ENCODE data around the gene AP1S1.

Gene AP1S1

DNA sequence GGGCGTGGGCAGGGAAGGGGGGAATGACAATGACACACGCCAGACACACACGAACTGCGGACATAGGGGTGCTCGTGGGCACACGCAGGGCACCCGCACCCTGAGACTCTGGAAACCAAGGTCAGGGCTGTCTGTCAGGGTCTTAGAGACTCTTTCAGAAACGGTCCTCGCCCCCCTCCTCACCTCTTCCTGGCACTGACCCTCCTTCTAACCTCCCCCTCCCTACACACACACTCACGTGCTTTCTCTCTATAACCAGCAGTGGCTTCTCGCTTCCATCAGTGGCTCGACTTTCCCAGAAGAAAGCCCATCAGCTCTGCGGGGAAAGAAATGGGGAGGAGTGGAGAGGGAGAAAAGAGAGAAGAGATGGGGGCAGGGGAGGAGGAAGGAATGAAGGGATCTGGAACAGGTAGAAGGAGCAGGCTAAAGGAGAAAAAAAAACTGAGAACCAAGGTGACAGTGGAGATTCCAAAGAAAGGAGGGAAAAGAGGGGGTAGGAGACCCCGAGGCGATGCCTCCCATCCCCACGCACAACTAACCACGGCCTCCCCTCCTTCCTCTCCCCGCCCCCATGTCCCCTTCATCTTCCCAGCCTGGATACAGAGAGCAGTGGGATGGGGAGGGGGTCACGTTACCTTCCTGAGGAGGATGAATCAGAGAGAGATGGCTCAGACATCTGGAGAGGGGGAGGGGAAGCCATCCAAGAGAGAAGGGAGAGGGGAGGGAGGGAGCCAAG lies 12.8 kb downstream of the AP1S1 start:
- DNase-seq = peak in 1 of 42 donors; percentile 27
- intact Hi-C loops (cut with DNase I) = no loop called here

DNA sequence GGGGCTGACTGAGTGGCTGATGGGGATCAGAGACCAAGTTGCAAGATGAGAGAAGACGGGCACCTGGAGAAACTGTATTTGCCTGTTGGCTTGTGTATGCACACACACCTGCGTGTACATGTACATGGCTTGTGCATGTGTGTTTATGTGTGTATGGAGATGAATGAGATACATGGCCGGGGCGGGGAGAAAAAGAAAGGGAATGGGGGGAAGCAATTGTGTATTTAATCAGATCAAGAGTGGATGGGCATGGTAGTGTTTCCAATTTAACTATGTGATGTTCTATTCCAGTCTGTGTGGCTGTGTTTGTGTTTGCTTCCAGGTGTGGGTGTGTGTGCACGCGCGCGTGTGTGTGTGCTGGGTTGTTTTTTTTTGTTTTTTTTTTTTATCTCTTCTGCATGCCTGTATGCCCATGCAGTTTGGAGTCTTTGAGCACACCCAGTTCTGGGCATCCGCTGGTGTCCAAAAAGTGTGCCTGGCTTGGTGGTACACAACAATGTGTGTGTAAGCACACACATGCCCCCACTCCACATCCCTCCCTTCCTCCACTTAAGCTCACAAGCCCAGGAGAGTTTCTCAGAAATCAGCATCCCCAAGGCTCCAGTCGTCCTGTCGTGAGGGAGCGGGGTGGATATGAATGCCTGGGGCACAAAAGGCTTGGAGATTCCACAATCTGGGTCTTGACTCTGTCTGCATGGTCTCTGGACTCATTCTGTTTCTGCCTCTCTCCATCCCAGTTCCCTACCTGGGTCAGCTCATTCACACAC lies 13.6 kb downstream of the AP1S1 start:
- intact Hi-C loops (cut with DNase I) = no loop called here
- DNase-seq = no peak

DNA sequence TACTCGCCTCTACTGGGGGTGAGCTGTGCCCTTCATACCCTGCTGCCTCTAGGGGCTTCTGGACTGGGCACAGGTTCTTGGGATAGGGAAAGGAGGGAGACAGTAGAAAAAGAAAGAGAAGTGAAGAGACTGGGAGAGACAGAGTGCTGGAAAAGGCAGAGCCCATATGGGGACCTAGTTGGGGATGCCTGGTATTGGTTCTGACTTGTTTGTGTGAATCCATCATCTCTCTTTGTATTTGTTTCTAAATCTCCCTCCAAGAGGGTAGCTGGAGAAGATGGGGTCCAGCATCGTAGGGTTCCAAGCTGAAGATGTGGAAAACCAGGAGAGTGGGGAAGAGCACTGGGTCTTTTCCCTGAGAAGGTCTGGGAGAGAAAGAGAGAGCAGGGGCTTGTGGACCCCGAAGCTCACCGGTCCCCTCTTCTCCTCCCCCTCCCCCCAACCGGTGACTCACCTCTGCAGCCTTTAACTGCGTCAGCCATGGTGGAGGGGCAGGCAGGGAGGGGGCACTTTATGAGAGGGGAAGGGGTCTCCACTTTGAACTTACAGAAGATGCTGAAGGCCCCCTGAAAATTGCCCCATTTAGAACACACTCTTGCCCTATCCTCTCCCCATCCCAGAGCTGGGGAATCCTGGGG lies 14.3 kb downstream of the AP1S1 start:
- intact Hi-C loops (cut with DNase I) = no loop called here
- DNase-seq = peak in 1 of 42 donors; percentile 34

DNA sequence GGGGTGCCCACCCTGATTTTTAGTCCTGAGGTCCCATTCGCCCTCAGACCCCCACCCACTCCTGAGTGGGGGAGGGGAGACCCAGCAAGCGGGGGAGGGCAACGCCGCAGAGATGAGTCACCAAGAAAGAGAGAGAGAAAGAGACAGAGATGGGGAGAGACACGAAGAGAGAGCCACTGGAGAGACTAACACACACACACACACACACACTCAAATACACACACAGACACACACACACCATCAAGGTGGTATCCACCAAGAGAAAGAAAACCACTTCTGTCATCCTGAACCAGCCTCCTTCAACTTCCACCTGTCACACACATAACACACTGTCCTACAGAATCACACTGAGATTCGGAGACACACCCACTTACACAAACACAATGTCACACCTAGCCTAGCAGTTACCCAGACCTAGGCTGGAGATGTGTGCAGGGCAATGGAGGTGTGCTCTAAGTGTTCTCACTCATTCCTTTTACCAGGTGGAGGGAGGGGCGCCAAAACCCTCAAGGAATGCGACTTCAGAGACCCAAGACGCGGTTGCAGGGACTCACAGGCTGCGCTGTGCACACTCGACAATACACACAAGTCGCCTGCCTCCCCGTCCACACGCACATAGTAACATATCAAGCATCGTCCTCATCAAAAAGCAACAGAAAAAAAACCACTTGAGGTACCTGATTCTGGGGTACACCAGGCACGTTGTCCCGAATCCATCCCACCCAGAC lies 15.0 kb downstream of the AP1S1 start:
- peak in 2 of 42 donors; percentile 37 to 50 for DNase-seq
- intact Hi-C loops (cut with DNase I) = no loop called here

DNA sequence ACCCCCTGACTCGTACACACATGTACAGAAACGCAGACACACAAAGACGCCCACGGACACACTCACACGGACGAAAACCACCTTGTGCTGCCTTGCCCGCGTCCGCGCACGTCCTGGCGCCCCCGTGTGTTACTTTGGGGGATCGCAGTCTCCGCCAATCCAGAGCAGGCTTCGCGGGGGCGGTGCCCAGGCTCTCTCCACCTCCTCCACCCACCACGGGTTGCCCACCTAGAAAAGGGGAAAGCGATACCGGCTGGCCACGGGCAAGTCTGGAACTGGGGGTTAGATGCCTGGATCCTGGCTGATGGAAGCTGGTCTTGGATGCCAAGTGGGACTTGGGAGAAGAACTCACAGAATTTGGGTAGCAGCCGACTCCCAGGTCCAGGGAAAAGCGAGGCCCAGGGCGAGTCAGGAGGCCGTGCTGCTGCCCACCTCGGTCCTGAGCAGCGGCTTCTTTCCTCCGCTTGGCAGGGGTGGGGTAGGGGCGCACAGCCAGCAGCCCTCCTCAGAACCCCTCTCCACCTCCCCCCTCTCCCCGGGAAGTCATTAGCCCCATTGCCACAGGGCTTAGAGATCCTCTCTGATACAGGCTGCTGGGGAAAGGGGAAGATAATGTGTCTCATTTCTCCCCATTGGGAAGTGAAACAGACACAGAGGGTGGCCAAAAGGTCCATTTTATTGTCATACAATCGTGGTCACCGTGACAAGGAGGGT lies 15.7 kb downstream of the AP1S1 start:
- intact Hi-C loops (cut with DNase I) = no loop called here
- peak; percentile 51 to 90 (median 78) for DNase-seq

DNA sequence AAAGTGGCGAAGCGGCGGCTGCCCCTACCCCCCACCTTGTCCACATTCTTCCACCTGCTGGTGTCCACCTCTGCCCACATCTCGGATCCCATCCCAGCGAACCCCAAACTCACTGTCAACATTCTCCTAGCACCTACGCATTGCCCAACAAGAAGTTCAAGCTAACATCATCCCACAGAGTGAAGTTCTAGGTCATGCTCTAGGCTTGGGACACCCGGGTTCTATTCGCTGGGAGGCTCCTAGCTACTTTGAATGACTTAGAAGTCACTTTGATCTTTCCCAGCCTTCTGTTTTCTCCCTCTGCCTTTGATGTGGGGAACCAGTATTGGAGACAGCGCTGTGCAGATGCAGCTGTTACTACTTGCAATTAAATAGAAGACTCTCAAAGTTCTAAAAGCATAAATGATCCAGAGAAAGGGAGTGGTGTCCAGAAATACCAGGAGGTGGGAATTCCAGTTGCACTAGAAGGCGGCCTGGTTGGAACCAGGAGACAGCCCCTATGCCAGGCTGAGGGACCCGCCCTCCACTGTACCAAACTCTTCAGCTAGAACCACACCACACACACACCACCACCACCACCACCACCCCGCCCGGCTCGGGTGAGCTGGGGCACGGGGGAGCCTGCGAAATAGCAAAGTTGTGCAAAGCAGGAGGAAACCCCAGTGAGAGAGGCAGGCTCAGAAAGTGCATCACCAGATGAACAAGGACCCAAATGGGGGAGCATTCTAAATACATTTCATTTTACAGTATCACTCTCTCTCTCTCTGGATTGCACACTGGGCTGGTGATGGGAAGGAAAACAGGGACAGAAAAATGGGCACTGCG lies 16.6 kb downstream of the AP1S1 start:
- intact Hi-C loops (cut with DNase I) = no loop called here
- no peak for DNase-seq

DNA sequence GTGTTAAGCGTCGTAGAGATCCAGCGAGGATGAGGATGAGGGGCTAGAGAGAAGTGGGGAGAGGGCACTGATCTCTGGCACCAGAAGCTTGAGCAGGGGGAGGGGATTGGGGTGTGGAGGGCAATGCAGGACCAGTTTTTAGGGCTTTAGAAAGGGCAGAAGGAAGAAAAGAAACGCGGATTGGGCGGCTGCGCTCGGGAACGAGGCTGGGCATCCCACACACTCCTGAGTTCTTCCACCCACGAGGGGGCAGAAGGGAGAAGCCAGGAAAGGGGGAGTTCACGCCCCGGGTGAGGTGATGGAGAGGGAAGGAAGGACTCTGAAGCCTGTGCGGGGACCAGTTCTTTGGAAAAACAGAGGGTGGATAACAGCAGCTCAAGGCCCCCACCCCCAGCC lies 17.2 kb downstream of the AP1S1 start:
- intact Hi-C loops (cut with DNase I) = no loop called here
- peak in 3 of 42 donors; percentile 30 to 44 (median 43) for DNase-seq

DNA sequence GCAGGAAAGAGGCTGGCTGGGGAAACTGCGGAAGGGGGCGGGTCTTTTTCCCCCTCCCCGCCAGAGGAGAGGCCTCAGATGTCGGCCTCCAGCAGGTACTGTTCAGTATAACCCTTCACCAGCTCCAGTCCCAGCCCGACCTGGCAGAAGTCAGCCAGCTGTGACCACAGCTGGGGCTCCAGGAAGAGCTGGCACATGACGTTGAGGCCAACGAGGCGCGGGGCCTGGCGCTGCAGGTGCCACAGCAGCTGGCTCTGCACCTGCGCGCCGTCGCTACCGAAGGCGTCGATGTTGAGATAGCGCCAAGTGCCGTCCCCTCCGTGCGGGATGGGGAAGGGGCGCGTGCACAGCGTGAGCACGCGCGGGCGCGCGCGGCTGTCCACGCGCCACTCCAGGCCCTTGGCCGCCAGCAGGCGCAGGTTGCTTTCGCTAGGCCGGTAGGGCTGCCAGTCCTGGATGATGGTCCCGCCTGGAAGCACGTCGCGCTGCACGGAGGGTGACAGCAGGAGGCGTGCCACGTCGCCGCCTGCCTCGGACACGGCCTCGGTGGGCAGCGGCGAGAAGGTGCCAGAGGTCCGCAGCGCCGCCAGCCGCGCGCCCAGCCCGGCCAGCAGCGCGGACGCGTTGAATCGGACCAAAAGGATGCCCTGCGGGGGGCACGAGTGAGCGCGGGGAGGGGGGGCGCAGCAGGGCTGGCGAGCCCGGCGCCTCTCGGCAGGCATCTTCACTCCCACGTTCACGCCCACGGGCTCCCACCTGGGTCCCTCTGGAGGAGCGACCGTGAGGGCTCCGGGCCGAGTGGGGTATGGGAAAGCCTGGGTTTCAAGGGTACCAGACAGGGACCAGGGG lies 18.0 kb downstream of the AP1S1 start:
- no peak for DNase-seq
- intact Hi-C loops (cut with DNase I) = no loop called here

DNA sequence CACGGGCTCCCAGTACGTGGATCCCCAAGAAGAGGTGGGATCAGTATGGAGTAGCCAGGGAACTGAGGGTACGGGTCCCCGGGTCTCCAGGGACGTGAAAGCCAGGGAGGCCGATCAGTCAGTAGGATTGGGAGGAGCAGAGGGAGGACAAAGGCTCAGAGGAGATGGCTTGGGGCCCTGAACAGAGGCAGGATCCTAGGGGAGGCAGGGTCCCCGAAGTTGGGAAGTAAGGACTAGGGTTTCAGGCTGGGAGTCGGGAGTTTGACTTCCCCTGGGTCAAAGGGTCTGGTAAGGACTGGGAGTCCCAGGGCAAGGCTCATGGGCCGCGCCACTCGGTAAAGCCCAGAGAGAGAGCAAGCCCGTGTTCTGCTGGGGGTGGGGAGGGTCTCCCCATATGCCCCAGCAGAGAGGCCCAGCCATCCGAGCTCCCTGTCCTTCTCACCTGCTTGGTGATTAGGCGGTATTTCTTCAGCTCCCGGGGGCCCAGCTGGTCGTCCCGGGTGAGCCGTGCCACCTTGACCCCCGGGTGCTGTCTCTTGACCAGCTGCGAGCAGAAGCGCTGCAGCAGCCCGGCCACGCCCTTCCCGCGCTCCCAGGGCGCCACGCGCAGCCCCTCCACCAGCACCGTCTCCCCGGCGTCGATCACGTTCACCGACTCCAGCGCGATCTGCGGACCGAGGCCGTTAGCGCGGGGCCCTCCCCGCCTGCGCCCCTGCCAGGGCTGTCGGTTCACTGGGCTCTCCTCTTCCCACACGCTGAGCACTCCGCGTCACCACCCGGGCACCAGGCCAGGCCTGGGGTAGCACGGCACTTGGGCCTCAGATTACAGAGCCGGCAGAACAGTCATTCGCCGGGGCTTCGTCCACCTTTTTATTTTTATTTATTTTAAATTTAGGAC lies 18.8 kb downstream of the AP1S1 start:
- peak in 5 of 42 donors; percentile 17 to 63 (median 41) for DNase-seq
- intact Hi-C loops (cut with DNase I) = no loop called here

DNA sequence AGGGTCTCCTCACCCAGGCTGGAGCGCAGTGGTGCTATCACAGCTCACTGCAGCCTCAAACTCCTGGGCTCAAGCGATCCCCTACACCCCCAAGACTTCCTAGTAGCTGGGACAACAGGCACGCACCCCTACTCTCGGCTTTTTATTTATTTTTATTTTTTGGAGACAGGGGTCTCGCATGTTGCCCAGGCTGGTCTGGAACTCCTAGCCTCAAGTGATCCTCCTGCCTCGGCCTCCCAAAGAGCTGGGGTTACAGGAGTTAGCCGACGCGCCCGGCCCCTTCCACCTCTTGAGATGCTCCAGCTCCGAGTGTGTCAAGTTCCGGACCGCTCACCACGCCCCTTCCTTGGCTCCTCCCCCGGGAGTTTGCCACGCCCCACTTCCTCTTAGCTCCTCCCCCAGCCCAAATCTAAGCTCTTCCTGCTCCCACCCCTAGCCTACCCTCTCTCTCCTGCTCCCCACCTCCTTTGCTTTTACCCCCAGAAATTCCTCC lies 19.5 kb downstream of the AP1S1 start:
- intact Hi-C loops (cut with DNase I) = no loop called here
- DNase-seq = no peak

DNA sequence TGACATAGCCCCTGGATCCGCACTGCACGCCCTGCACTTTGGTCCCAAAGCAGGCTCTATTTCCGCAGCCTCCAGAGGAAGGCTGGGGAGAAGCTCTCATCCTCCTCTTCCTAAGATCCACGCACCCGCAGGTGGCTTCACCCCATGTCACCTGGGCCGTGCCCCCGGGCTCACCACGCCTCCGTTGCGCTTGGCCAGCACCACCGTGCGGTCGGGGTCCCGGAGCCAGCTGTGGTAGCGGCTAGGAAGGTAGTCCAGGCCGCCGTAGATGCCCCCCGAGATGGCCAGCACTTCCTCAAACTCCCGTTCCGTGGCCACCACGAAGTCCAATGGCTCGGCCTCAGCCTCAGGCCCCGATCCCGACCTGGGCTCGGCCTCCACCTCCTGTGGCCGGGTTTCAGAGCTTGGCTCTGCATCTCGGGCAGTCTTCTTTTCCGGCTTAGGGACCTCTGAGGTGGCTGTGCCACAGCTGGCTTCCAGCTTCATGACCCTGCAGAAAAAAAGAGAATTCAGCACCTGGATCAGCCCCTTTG lies 20.1 kb downstream of the AP1S1 start:
- intact Hi-C loops (cut with DNase I) = no loop called here
- DNase-seq = no peak

DNA sequence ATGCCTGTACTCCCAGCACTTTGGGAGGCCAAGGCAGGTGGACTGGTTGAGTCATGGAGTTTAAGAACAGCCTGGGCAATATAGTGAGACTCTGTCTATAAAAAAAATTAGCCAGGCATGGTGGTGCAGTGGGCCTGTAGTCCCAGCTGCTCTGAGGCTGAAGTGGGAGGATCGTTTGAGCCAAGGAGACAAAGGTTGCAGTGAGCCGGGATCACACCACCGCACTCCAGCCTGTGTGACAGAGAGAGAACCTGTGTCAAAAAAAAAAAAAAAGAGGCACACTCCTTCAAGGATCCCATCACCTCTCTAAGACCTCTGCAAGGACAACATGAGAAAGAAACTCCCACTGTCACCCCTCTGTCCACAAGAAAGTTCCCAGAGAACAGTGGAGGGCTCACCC lies 21.4 kb downstream of the AP1S1 start:
- intact Hi-C loops (cut with DNase I) = no loop called here
- DNase-seq = no peak

DNA sequence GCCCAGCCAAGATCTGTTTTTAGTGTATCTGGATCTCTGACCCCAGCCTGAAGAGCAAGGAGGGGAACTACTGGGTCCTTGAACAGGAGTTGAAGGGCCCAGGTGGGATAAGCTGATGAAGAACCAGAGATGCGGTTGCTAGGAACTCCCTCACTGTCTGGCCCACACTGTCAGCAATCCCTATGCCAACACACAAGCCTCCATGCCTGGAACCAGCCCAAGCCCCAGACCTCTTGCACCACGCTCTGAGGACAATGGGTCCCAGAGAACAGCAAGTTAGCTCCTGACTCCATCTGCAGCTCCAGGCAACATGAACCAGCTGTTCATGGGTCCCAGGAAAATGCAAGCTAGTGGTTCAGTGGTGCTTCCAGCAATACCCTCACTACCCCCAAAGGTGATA lies 23.4 kb downstream of the AP1S1 start:
- intact Hi-C loops (cut with DNase I) = no loop called here
- DNase-seq = no peak

DNA sequence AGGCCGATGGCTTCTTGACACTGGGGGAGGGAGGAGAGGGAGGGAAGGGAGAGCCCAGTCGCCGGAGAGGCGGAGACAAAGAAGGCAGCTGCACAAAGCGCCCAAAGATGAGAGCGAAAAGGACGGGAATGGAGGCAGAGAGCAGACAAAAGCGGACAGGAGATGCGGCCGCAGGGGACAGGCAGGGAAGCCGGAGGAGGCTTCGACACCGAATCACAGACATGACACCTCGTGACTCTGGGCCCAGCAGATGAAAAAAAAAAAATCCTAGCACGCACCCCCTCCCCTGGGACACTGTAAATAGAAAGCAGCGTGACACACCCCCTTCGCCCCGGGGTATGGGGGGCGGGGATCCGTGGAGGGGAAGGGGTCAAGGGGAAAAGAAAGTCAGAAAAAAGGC lies 24.8 kb downstream of the AP1S1 start:
- DNase-seq = no peak
- intact Hi-C loops (cut with DNase I) = no loop called here

DNA sequence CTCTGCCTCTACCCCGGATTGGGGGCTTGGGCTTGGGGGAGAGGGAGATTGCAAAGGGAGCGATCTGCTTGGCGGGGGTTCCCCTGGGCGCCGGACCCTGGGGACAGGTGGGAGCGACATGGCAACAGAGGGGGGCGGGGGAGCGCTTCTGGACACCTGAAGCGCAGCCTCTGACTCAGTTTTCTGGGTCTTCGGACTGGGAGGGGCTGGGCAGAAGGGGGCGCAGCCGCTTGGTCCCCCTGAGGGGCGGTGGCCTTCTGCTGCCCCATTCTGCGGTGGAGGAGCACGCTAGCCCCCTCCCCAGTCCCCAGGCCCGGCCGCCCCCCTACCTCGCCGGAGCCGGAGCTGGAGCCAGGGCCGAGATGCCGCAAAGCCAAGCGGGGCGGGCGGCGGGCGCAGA lies 25.4 kb downstream of the AP1S1 start:
- intact Hi-C loops (cut with DNase I) = no loop called here

More for the DNA sequence above, 25.4 kb downstream of the AP1S1 start:
- DNase-seq = no peak

Data from head of caudate nucleus (tissue), 42 donors.